Right kidney (tissue), 1 donor: ENCODE measurements around the gene TAPT1.

ENCODE experiments used
- DNase-seq: peaks from one replicate; pipeline ENCODE4 v3.0.0-alpha.2; 2016

The TAPT1 gene

DNA sequence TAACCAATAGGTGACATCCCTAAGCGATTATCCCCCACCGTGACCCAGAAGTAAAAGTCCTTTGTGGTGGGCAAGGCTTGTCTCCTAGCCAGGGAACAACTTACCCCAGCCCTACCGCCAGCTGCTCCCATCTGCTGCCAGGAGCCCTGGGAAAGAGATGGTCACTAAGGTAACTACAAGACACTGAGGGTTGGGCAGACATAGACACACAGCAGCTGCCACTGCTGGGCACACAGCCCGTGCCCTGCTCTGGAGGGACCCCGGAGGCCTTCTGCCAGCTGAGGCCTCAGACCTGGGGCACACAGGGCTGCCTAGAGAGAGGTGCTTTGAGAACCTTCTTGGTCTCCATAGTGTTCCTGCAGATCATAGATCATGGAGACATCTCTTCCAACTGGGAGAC, 89.4 kb downstream of the TAPT1 start:
- DNase-seq = no peak

DNA sequence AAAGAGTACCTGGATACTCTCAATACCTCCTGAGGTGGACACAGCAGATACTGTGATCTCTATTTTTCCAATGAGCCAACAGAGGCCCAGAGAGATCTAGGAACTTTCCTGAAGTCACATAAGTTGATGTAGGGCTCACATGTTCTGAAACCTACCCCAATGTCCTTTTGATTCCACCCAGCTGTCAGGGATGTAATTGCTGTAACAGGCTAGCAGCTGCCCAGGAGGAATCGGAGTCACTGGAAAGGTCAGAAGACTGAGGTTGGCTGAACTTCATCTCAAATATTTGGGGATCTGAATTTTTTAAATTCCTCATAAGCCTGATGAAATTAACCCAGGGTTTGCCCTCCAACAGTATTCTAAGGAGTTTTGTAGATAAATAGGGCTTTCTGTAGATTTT, 90.0 kb downstream of the TAPT1 start:
- no peak for DNase-seq

DNA sequence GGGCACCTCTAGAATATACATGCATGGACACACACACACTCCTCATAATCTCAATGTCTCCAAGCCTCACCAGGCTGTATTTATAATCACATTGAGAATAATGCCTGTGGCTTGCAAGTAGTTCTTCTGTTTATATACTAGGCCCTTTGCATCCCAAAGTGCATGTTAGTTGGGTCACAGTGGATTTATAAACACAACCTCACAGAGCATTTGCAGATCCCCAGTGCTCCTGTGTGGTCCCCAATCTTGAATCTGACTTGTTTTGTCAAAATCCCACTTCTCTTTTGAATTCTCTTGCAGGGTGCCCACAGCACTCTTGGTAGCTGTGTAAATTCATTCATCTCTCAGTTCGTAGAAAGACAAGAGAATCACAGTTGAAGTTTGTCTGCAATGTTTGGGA, 92.9 kb downstream of the TAPT1 start:
- DNase-seq = no peak

DNA sequence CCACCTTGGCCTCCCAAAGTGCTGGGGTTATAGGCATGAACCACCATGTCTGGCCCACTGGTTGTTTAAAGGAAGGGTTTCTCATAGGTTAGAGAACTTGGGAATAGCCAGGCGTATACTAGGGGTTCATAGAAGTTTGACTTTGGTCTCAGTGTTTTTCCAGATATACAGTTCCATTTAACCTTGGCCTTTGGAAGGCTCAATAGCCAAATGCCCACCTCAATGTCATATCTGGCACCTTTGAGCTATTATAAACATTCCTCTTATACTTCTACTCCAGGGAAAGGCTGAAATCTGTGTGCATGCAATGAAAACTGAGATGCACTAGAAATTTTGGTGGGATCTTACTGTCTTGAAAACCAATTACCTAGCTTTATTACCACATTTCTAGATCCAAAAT, 95.0 kb downstream of the TAPT1 start:
- no peak for DNase-seq

DNA sequence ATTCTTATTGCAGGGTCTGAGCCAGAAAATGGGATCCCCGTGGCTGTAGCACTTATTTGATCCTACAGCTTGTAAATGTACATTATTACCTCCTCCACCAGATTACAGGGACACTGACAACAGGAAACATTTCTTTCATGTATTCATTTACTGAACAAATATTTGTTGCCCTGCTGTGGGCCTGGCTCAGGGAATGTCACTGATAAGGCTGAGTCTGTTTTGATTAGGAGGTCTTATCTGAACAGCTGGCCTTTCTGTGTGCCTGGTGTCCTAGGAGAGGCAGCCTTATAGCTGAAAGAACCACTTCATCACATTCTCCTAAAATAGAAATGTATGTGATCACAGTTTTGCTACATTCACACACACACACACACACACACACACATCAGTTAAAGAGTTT, 96.9 kb downstream of the TAPT1 start:
- no peak for DNase-seq

DNA sequence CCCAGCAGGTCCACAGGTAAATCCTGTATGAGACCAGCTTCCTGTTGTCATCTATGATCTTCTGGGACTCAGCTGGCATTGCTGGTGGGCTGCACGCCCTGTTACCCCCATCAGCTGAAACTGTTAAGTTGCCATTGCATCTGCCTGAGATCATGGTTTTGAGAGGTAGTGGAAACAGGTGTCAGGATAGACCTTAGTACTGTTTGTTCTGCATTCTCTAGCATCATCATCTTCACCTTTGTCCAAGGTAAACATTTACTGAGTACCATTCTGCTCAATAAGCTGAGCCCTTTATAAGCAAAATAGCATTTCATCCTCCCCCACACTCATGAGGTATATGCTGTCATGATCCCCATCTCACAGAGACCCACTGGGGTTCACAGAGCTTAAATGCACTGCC, 99.6 kb downstream of the TAPT1 start:
- DNase-seq = no peak

DNA sequence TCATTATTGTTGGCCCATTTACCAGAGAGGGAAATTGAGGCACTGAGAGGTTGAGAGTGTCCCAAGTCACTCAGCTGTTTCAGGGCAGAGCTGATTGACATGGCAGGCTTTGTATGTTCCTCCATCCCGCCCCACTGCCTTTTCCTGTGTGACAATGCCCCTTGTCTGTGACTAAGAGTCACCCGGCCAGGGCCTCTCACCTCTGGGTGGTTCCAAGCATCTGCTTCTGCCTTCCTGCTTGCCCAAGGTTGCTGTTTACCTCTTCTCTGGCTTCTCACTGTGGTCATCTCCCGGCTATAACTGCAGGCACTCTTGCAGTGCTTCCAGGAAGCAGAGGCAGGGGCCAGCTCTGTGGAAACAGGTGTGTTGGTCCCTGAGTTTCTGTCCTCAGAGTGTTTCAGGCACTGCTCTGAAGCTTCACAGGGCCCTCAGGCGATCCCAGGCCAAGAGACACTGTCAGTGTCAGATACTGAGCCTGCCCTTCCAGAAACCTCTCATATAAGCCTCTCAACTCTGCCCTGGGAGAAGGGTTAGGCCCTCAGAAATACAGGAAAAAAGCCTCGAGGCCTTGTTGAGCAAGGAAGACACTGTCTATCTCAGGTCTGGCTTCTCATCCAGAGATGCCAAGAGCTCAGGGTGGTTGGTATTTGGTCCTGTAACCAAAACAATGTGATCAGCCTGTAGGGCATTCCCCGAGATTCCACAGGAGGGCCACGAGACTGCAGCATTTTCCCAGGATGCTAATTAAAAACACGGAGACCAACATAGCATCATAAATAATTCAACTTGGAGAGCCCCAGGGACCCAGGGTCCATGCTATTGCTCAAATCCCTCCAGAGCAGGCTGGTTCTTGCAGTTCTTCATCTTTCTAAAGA, 100.5 kb downstream of the TAPT1 start:
- DNase-seq = no peak

DNA sequence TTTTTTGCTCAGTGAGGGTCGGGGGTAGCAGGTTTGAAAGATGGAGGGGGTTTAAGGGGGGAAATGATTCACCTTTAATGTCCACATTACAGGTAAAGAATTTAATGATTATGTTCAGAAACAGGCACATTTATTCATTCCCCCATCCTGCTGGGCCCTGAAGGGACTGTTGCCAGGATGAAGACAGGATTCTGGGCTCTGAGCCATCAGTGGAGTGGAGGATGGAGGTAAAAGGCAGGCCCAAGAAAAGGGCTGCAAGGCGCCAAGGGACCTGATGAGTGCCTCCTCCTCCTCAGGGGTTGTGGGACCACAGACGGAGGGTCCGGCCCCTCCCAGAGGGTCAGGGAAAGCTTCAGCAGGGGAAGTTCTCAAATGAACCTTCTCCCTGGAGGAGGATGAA, 102.0 kb downstream of the TAPT1 start:
- no peak for DNase-seq

DNA sequence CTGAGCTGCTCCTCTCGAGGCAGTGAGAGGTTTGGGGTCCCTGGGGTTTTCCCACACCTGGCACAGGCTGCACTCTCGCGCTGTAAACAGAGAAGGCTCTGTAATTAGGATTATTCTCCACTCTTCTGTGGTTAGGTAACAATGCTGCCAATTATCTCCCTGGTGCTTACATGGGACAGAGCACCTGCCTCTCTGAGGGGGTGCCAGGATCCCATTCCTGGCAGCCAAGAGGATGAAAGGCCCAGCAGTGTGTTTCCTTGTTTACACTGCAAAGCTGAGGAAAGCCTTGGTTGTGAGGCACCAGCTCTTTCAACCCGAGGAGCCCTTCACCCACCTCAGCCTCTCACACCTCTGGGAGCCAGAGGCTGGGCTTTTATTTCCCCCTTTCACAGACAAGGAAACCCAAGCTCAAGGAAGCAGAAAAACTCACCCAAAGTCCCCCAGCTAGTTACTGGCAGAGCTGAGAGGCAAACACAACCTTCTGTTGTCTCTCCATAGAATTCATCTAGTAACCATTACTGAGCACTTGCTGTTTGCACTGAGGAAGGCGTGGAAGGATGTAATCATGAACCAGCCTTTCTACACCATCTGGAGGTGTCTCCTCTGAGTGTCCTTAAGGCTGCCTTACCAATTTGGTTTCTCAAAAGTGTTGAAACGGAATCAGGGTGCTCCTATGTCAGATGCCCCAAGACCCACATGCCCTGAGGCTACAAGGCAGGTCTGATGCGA, 102.8 kb downstream of the TAPT1 start:
- no peak for DNase-seq

DNA sequence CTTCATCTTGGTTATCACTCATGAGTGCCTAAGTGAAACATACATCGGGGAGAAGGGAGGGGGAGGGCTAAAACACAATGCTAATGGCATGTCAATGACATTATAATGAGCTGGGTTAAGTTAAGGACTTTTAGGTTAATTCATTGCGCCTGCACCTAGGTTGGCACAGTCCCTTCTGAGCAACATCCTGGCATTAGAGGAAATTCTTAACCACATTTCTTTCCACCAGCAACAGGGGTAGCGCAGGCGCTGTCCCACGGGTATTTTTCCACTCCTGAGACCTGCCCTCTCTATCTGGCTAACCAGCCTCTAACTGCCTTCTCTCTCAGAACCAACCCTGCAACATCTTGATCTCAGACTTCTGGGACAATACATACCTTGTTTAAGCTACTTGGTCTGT, 103.5 kb downstream of the TAPT1 start:
- DNase-seq = no peak

DNA sequence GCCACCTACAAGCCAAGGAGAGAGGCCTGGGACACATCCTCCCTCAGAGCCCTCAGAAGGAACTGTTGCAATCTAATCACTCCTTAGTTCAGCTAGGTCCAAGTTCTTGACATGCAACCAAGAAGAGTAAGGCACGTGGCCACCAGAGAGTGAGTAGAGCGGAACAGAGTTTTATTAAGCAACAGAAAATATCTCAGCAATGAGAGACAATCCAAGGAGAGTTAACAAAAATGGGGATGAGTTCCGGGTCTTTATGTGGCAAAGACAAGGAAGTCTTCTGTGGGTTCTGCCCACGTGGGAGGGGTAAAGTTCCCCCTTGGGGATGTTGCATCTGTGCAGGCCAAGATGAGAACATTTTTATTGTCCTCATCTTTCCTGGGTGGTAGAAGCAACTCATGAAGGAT, 104.0 kb downstream of the TAPT1 start:
- no peak for DNase-seq

DNA sequence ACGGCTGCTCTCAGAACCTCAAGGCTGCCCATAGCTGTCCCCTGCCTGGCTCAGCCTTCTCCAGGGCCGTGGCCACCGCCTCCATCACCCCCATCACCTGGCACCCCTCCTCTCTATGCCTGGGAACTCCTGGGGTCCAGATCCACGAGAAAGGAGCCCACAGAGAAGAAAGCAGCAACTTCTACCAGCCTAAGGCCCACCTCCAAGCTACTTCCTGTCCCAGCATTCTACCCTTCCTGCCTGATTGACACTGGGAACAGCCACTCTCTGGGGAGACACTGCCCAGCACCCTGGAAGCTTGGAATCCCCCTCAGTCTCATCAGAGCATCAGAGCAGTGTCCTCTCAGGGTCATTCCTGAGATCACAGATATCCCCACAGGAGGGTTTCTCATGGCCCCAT, 105.6 kb downstream of the TAPT1 start:
- DNase-seq = no peak

DNA sequence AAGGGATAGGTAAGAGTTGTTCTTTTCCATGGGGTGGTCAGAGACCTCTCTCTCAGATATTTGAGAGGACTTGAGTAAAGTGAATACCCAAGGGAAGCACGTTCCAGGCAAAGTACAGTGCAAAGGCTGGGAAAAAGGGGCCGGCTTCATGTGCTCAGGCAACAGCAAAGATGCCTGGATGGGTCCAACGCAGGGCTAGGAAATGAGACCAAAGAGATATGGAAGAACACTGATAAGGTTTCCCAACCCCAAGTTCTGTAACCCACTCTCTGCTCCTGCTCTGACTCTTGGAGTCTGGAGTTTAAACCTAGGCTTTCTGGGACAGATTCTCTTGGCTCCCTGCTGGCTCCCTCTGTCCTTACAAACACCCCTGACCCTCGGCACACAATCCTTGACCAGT, 106.3 kb downstream of the TAPT1 start:
- DNase-seq = no peak

DNA sequence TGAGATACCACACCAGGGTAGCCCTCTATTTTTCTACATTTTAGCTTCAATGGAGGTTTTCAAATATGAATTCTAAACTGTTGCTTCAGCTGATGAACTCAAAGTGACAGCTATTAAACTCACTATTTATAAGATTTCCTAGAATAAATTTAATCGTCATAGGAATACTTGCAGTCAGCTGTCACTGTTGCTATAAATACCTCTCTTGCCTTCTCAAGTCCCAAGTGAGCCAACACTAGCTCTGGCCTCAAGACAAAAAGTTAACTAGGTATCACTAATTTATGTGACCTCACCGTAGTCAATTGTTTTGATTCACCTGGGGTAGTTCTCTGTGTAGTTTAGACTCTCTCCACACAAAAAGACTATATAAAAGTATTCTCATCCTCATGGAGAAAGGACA, 108.2 kb downstream of the TAPT1 start:
- DNase-seq = no peak

DNA sequence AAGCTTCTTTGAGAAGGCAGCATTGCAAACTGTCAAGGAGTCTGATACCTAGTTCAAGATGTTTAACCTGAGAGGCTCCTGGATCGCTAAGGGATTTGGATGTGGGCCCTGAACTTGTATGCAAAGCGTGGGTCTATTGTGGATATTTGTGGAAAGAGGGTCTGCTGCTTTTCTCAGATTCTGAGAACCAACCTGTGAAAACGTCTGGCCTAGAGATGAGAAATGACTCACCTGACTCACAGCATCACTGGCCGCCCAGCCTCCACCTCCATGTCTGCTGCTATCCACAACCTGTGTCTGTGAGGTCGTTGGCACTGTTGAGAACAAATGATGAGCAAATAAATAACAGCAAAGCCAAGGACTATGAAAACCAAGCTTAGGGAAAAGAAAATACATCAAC, 109.1 kb downstream of the TAPT1 start:
- DNase-seq = no peak

DNA sequence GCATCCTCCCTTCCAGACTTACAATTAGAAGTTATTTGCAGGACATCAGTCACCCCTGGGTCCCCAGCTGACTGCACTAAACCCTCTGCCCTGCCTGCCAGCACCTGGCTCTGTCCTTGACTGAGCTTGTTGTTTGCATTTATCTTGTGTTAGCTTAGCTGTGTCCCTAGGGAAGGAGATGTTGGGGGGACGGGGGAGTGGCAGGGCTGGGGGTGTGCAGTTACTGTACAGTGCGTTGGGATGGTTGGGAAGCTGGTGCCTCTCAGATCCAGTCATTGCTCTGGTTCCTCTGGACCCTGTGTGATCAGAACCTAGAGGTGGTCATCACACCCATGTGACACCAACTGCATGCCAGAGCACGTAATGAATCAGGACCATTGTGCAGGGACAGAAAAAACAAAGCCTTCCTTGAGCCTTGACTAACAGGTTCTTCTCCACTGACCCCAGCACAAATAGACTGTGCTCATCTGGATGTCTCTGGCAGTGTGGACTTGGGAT, 109.7 kb downstream of the TAPT1 start:
- no peak for DNase-seq

DNA sequence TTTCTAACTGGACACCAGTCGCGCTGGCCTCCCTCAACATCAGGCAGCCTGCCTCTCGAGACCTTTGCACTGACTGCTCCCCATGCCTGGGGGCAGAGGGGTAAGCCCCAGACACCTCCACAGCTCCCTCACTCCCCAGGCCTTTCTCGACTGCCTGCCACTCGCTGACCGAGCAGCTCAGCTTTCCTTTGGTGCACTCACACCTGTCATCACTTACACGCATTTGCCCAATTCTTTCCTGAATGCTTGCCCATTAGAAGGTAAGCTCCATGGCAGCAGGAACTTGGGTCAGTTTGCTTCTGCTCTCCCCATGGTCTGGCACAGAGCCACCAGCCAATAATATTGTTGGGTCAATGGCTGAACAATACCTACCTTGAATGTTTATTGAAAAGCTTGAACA, 110.3 kb downstream of the TAPT1 start:
- no peak for DNase-seq

DNA sequence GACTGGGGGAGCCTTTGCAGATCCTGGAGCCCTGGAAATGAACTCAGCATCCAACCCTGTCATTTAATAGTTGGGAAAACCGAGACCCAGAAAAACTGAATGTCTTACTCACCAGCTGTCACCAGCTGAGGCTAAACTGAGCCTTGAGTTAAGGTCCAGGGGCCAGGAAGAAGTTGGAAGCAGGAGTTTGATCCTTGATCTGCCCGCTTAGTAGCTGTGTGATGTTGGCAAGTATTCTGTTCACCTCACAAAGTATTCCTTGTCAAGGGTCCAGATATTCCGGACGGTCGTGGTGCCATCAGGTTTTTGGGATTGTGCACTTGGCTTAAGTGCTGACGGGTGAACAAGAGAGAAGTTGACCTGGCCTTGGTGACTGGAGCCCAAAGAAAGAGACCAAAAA, 111.7 kb downstream of the TAPT1 start:
- DNase-seq = no peak

DNA sequence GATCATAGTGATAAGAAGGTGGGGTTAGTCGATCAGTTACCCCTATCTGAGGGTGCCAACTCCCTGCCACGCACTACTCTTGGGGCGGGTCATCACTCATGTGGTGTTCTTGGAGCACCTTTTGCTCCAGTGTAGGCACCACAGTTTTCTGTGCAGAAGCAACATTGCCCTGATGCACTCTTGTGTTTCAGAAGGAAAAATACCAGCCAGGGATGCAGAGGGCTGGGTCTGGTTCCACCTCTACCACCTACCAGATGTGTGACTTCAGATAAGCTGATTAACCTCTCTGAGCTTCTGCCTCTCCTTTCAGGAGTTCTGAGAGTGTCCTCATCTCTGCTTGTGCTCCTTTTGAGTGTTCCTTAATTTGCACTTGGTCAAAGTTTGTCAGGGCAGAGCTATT, 112.5 kb downstream of the TAPT1 start:
- no peak for DNase-seq

DNA sequence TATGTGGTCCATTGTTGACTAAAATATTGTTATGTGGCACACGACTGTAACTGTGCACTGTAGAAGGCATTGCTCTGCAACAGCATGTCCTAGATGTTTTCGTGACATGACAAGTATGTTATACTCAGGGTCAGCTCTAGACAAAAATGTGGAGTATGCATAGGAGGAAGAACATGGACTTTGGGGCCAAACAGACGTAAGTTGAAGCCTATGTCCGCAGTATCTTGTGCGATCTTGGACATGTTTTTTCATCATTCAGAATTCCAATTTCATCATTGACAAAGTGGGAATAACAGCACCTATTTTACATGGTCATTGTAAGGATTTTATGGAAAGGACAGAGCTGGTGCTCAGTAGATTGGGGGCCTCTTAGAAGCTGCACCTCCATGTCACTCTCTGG, 114.7 kb downstream of the TAPT1 start:
- no peak for DNase-seq

DNA sequence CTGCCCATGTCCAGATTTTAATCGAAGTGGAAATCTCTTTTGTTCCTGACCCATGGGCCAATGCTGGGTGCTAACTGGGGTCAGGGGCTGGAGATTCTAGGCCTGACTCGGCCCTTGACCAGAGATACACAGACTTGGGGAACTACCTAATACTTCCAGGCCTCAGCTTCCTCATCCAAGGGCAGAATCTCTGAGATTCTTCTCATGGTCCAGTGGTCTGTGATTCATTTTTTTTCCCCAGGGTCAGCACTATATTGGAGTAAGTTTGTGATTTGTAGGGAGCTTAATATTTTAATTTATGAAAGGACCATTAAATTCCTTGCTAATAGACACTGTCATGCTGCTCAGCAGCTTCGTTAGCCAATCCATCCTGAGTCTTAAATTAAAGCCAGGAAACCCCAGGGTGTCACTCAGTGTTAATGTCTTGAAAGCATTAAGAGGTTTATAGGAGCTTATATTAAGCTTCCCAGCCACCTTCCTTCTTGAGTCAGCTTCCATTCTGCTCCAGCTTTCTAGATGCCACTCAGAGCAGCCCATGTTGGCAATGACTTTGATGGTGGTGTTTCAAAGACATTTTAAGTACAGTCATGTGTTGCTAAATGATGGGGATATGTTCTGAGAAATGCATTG, 115.5 kb downstream of the TAPT1 start:
- no peak for DNase-seq
